ENCODE results near the gene IQCH. TPM values are rescaled to one million over a fixed set of nuclear protein-coding genes. Genes with fewer than 3 reads are reported as not detected.

Gene IQCH
- total and polyA plus RNA-seq, 9 of the 15 experiments (the other 6 are each of a cell fraction or from before 2014, with no cell fraction given): 1.8 to 3.9 (median 2.7) TPM

GRCh38 chr15:67370206-67370954 lies 115.8 kb downstream of the IQCH start (continued):
- no peak for TF ChIP-seq ARID4B (CRISPR knock-in tag; IDR thresholded peaks at IDR 0.05)
- no peak for TF ChIP-seq GTF2F1 (IDR thresholded peaks at IDR 0.05; ENCODE audit: low read depth, low read length)
- no peak for TF ChIP-seq ZKSCAN8 (CRISPR knock-in tag; IDR thresholded peaks at IDR 0.05)
- TF ChIP-seq KLF10 (CRISPR knock-in tag; IDR thresholded peaks at IDR 0.05): no peak
- TF ChIP-seq KDM1A (IDR thresholded peaks at IDR 0.05): 0 out of 4 replicates have a peak, but pooled peaks of 1 of the 2 experiments have one; percentile 29
- peak; percentile 56 for TF ChIP-seq STAT5A (IDR thresholded peaks at IDR 0.05; ENCODE audit: borderline replicate concordance, low read length)
- TF ChIP-seq, protein P1, sequence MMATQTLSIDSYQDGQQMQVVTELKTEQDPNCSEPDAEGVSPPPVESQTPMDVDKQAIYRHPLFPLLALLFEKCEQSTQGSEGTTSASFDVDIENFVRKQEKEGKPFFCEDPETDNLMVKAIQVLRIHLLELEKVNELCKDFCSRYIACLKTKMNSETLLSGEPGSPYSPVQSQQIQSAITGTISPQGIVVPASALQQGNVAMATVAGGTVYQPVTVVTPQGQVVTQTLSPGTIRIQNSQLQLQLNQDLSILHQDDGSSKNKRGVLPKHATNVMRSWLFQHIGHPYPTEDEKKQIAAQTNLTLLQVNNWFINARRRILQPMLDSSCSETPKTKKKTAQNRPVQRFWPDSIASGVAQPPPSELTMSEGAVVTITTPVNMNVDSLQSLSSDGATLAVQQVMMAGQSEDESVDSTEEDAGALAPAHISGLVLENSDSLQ (IDR thresholded peaks at IDR 0.05): peak; percentile 71
- no peak for TF ChIP-seq THAP12 (CRISPR knock-in tag; IDR thresholded peaks at IDR 0.05)
- TF ChIP-seq, protein P2, sequence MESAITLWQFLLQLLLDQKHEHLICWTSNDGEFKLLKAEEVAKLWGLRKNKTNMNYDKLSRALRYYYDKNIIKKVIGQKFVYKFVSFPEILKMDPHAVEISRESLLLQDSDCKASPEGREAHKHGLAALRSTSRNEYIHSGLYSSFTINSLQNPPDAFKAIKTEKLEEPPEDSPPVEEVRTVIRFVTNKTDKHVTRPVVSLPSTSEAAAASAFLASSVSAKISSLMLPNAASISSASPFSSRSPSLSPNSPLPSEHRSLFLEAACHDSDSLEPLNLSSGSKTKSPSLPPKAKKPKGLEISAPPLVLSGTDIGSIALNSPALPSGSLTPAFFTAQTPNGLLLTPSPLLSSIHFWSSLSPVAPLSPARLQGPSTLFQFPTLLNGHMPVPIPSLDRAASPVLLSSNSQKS (CRISPR knock-in tag; IDR thresholded peaks at IDR 0.05): no peak
- no peak for TF ChIP-seq KLF16 (IDR thresholded peaks at IDR 0.05)
- no peak for TF ChIP-seq FOXA3 (CRISPR knock-in tag; conservative IDR thresholded peaks at IDR 0.05 in 1 of 2, IDR thresholded peaks at IDR 0.05 in 1 of 2)
- TF ChIP-seq, protein P3, sequence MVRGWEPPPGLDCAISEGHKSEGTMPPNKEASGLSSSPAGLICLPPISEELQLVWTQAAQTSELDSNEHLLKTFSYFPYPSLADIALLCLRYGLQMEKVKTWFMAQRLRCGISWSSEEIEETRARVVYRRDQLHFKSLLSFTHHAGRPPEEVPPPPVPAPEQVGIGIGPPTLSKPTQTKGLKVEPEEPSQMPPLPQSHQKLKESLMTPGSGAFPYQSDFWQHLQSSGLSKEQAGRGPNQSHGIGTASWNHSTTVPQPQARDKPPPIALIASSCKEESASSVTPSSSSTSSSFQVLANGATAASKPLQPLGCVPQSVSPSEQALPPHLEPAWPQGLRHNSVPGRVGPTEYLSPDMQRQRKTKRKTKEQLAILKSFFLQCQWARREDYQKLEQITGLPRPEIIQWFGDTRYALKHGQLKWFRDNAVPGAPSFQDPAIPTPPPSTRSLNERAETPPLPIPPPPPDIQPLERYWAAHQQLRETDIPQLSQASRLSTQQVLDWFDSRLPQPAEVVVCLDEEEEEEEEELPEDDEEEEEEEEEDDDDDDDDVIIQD (CRISPR knock-in tag; IDR thresholded peaks at IDR 0.05): no peak
- TF ChIP-seq RCOR1 (IDR thresholded peaks at IDR 0.05; ENCODE audit: borderline replicate concordance in 1 of 2, low read depth in 2 of 2, low read length in 2 of 2): peak in 1 of 2 experiments; percentile 58; a peak in 1 of 4 replicates

Measured in K562 (cell line).